SK-N-MC (cell line): ENCODE data around the gene ATP5F1E.

ENCODE experiments used
- DNase-seq: peaks from one replicate; pipeline ENCODE4 v3.0.0-alpha.2; 2011; ENCODE audit warnings: low read depth, low spot score
- H3K27ac ChIP-seq: fragments of 200-600 bp; sonication (generic); 2 replicates; pipeline ENCODE4 v1.5.1; 2016; ENCODE audit warnings: mixed run types
- H3K36me3 ChIP-seq: fragments of 200-600 bp; sonication (generic); 2 replicates; pipeline ENCODE4 v1.6.1; 2017; ENCODE audit warnings: antibody characterized with exemption, low read length, mixed read lengths; ENCODE audit not compliant: insufficient read depth
- H3K4me3 ChIP-seq: fragments of 200-600 bp; sonication (generic); 2 replicates; pipeline ENCODE4 v1.5.1; 2016
- H3K9ac ChIP-seq: fragments of 200-600 bp; sonication (generic); 2 replicates; pipeline ENCODE4 v1.8.0; 2017; ENCODE audit warnings: mixed run types, mixed read lengths; ENCODE audit not compliant: insufficient read length
- H3K9me3 ChIP-seq: fragments of 200-600 bp; sonication (generic); 2 replicates; pipeline ENCODE4 v1.6.1; 2017; ENCODE audit warnings: low read depth, mild to moderate bottlenecking, antibody characterized with exemption, low read length, moderate library complexity, mixed read lengths
- EZH2 ChIP-seq: fragments of 200-600 bp; sonication (generic); IDR thresholded peaks from one replicate; pipeline ENCODE4 v1.6.1; 2017; ENCODE audit warnings: antibody characterized with exemption
- FOXP2 ChIP-seq: optimal IDR thresholded peaks from 2 replicates; pipeline ENCODE3; 2011; ENCODE audit warnings: mild to moderate bottlenecking, moderate library complexity; ENCODE audit not compliant: insufficient read depth; ENCODE audit errors: extremely low read length, control extremely low read depth
- POLR2AphosphoS5 ChIP-seq: IDR thresholded peaks from 2 replicates; pipeline ENCODE4 v1.6.1; 2012; ENCODE audit warnings: mild to moderate bottlenecking, low read depth, low read length, borderline replicate concordance

Gene ATP5F1E

GRCh38 chr20:58994390-58995159 is 37.6 kb downstream of the ATP5F1E start:
- Histone ChIP-seq H3K36me3 (peaks cover 64% of the 10 kb centered on the region), H3K9me3 (no peaks in the 10 kb centered on the region)
- TF ChIP-seq POLR2AphosphoS5 (no peak), EZH2 (no peak), FOXP2 (no peak)

GRCh38 chr20:58993332-58994248 is 38.5 kb downstream of the ATP5F1E start:
- Histone ChIP-seq H3K4me3 (no peak overlapping the region), H3K27ac (no peak overlapping the region), H3K36me3 (peaks cover 74% of the 10 kb centered on the region), H3K9me3 (no peaks in the 10 kb centered on the region), H3K9ac (no peak overlapping the region)
- TF ChIP-seq FOXP2 (no peak), EZH2 (no peak), POLR2AphosphoS5 (no peak)
- DNase-seq, result no peak

More at GRCh38 chr20:58994390-58995159, 37.6 kb downstream of the ATP5F1E start:
- Histone ChIP-seq H3K9ac (no peak overlapping the region), H3K4me3 (no peak overlapping the region), H3K27ac (no peak overlapping the region)
- DNase-seq, result no peak

- Histone ChIP-seq H3K4me3 (no peak overlapping the region), H3K36me3 (peaks cover 81% of the 10 kb centered on the region), H3K27ac (no peak overlapping the region), H3K9me3 (no peaks in the 10 kb centered on the region), H3K9ac (no peak overlapping the region)
- no peak for DNase-seq
- no peak for TF ChIP-seq EZH2
- no peak for TF ChIP-seq FOXP2
- no peak for TF ChIP-seq POLR2AphosphoS5
Observed at GRCh38 chr20:58992911-58993310, 39.2 kb downstream of the ATP5F1E start.

- TF ChIP-seq FOXP2 (no peak), EZH2 (no peak), POLR2AphosphoS5 (no peak)
Observed at GRCh38 chr20:58991715-58992114, 40.4 kb downstream of the ATP5F1E start.

GRCh38 chr20:58990651-58991445 is 41.3 kb downstream of the ATP5F1E start:
- Histone ChIP-seq H3K27ac (no peak overlapping the region), H3K9me3 (no peaks in the 10 kb centered on the region), H3K36me3 (peaks cover 98% of the 10 kb centered on the region), H3K9ac (no peak overlapping the region), H3K4me3 (no peak overlapping the region)
- DNase-seq, result no peak
- TF ChIP-seq POLR2AphosphoS5, result no peak

More at GRCh38 chr20:58991715-58992114, 40.4 kb downstream of the ATP5F1E start:
- Histone ChIP-seq H3K9ac (no peak overlapping the region), H3K9me3 (no peaks in the 10 kb centered on the region), H3K4me3 (no peak overlapping the region), H3K27ac (no peak overlapping the region), H3K36me3 (peaks cover 93% of the 10 kb centered on the region)
- DNase-seq, result no peak

- H3K4me3 ChIP-seq, result no peak overlapping the region
- H3K27ac ChIP-seq, result no peak overlapping the region
- H3K36me3 ChIP-seq, result peaks cover 92% of the 10 kb centered on the region
- no peak for DNase-seq
- no peak overlapping the region for H3K9ac ChIP-seq
- no peaks in the 10 kb centered on the region for H3K9me3 ChIP-seq
- no peak for TF ChIP-seq POLR2AphosphoS5
- no peak for TF ChIP-seq EZH2
- TF ChIP-seq FOXP2, result no peak
Observed at GRCh38 chr20:58989196-58989595, 42.9 kb downstream of the ATP5F1E start.

- Histone ChIP-seq H3K36me3 (peaks cover 88% of the 10 kb centered on the region), H3K27ac (no peak overlapping the region), H3K9me3 (no peaks in the 10 kb centered on the region), H3K9ac (no peak overlapping the region), H3K4me3 (no peak overlapping the region)
- DNase-seq, result no peak
- no peak for TF ChIP-seq POLR2AphosphoS5
Observed at GRCh38 chr20:58988565-58988882, 43.6 kb downstream of the ATP5F1E start.
